Mesodermal cell (in vitro differentiated cells): ENCODE results near the gene PRICKLE1.

ENCODE experiments used
- H3K27ac ChIP-seq: 2 replicates; pipeline ENCODE4 v1.7.0; 2013; ENCODE audit warnings: mild to moderate bottlenecking, low read depth, low read length, moderate library complexity; ENCODE audit not compliant: severe bottlenecking
- H3K36me3 ChIP-seq: 2 replicates; pipeline ENCODE4 v1.7.1; 2013; ENCODE audit warnings: mild to moderate bottlenecking, low read length, moderate library complexity; ENCODE audit not compliant: control insufficient read depth, insufficient read depth
- H3K4me1 ChIP-seq: one replicate; pipeline ENCODE4 v1.7.1; 2013; ENCODE audit warnings: mild to moderate bottlenecking, low read length; ENCODE audit not compliant: insufficient read depth, control insufficient read depth, poor library complexity, severe bottlenecking
- H3K4me3 ChIP-seq: 2 replicates; pipeline ENCODE4 v1.7.0; 2013; ENCODE audit warnings: low read length, control low read depth, mild to moderate bottlenecking; ENCODE audit not compliant: insufficient read depth, poor library complexity, severe bottlenecking; ENCODE audit errors: extremely low read depth
- H3K9me3 ChIP-seq: 2 replicates; pipeline ENCODE4 v1.7.1; 2013; ENCODE audit warnings: mild to moderate bottlenecking, low read length, moderate library complexity; ENCODE audit not compliant: control insufficient read depth
- whole genome bisulfite sequencing, 2 experiments: methylation state at CpG; one replicate each; pipeline ENCODE4 v1.1.5; 2013; ENCODE audit warnings: missing lambda C conversion rate in 2 of 2; ENCODE audit not compliant: insufficient coverage in 2 of 2; 5-methylcytosine and 5-hydroxymethylcytosine counted together

PRICKLE1 gene

GRCh38 chr12:42428850-42429249, 160.7 kb downstream of the PRICKLE1 start:
- Histone ChIP-seq H3K36me3 (peaks cover 46% of the 10 kb centered on the region), H3K4me1 (peaks cover 7% of the 10 kb centered on the region), H3K4me3 (no peak overlapping the region), H3K27ac (no peak overlapping the region), H3K9me3 (no peaks in the 10 kb centered on the region)
- no CpG with 5 or more reads among the region's 2 CpGs for WGBS, 2 experiments

GRCh38 chr12:42426746-42427145, 162.8 kb downstream of the PRICKLE1 start:
- Histone ChIP-seq H3K36me3 (peaks cover 38% of the 10 kb centered on the region), H3K4me1 (peaks cover 13% of the 10 kb centered on the region), H3K27ac (peak overlapping the region; percentile 63), H3K9me3 (no peaks in the 10 kb centered on the region), H3K4me3 (no peak overlapping the region)
- 43 to 65% methylated on average over 4 to 5 of the region's 6 CpGs for WGBS, 2 experiments

GRCh38 chr12:42422785-42423184, 166.8 kb downstream of the PRICKLE1 start:
- Histone ChIP-seq H3K27ac (no peak overlapping the region), H3K36me3 (peaks cover 16% of the 10 kb centered on the region), H3K9me3 (no peaks in the 10 kb centered on the region), H3K4me3 (no peak overlapping the region), H3K4me1 (peaks cover 13% of the 10 kb centered on the region)
- WGBS, 2 experiments, result no CpG with 5 or more reads among the region's 1 CpG

- WGBS, 2 experiments, result 88 to 100% methylated on average over 1 of the region's 3 CpGs
- peaks cover 9% of the 10 kb centered on the region for H3K4me1 ChIP-seq
- no peaks in the 10 kb centered on the region for H3K9me3 ChIP-seq
- H3K36me3 ChIP-seq, result peaks cover 10% of the 10 kb centered on the region
- H3K4me3 ChIP-seq, result no peak overlapping the region
- no peak overlapping the region for H3K27ac ChIP-seq
Measured at GRCh38 chr12:42421844-42422779, 167.4 kb downstream of the PRICKLE1 start.

- H3K4me1 ChIP-seq, result peaks cover 6% of the 10 kb centered on the region
- WGBS, 2 experiments, result 100% methylated on average over 1 of the region's 3 CpGs; no CpG with 5 or more reads in 1 of the 2 experiments
- H3K9me3 ChIP-seq, result no peaks in the 10 kb centered on the region
- no peak overlapping the region for H3K4me3 ChIP-seq
- H3K27ac ChIP-seq, result no peak overlapping the region
- H3K36me3 ChIP-seq, result peaks cover 16% of the 10 kb centered on the region
Measured at GRCh38 chr12:42420395-42420794, 169.2 kb downstream of the PRICKLE1 start.

GRCh38 chr12:42410340-42410739, 179.2 kb downstream of the PRICKLE1 start:
- Histone ChIP-seq H3K36me3 (peaks cover 12% of the 10 kb centered on the region), H3K9me3 (no peaks in the 10 kb centered on the region), H3K4me1 (no peaks in the 10 kb centered on the region), H3K27ac (no peak overlapping the region), H3K4me3 (no peak overlapping the region)
- no CpG with 5 or more reads among the region's 1 CpG for WGBS, 2 experiments

GRCh38 chr12:42409471-42409870, 180.1 kb downstream of the PRICKLE1 start:
- WGBS, 2 experiments, result no CpG with 5 or more reads among the region's 2 CpGs
- peaks cover 12% of the 10 kb centered on the region for H3K36me3 ChIP-seq
- H3K4me1 ChIP-seq, result no peaks in the 10 kb centered on the region
- no peak overlapping the region for H3K27ac ChIP-seq
- no peak overlapping the region for H3K4me3 ChIP-seq
- H3K9me3 ChIP-seq, result no peaks in the 10 kb centered on the region

GRCh38 chr12:42407306-42407705, 182.2 kb downstream of the PRICKLE1 start:
- no peak overlapping the region for H3K4me3 ChIP-seq
- no peak overlapping the region for H3K27ac ChIP-seq
- no peaks in the 10 kb centered on the region for H3K4me1 ChIP-seq
- WGBS, 2 experiments, result no CpG with 5 or more reads among the region's 1 CpG
- H3K36me3 ChIP-seq, result peaks cover 7% of the 10 kb centered on the region
- H3K9me3 ChIP-seq, result no peaks in the 10 kb centered on the region
